Vagina (tissue), 2 donors: ENCODE measurements around the gene FOCAD.

Experiments
- POLR2A ChIP-seq, 2 donors: fragments of 450-650 bp; IDR thresholded peaks; one replicate each; pipeline ENCODE4 v1.6.1; 2017; ENCODE audit warnings: antibody characterized with exemption in 2 of 2, mild to moderate bottlenecking in 2 of 2, moderate library complexity in 2 of 2
- POLR2AphosphoS5 ChIP-seq, 2 donors: sonication (generic); formaldehyde crosslinking; IDR thresholded peaks; one replicate each; pipeline ENCODE4 v1.9.0; 2017; ENCODE audit warnings: antibody characterized with exemption in 2 of 2, mild to moderate bottlenecking in 2 of 2, low read depth in 1 of 2; ENCODE audit not compliant: insufficient read depth in 1 of 2
- TF ChIP-seq, protein P1 (sequence below), 3 experiments: fragments of 450-650 bp in 2 of 3; fragments of 200-600 bp in 1 of 3; sonication (generic) in 1 of 3; IDR thresholded peaks; one replicate each; pipeline ENCODE4 v1.5.1; 2017 to 2019; ENCODE audit warnings: antibody characterized with exemption in 3 of 3, mild to moderate bottlenecking in 2 of 3, moderate library complexity in 2 of 3

DNA sequence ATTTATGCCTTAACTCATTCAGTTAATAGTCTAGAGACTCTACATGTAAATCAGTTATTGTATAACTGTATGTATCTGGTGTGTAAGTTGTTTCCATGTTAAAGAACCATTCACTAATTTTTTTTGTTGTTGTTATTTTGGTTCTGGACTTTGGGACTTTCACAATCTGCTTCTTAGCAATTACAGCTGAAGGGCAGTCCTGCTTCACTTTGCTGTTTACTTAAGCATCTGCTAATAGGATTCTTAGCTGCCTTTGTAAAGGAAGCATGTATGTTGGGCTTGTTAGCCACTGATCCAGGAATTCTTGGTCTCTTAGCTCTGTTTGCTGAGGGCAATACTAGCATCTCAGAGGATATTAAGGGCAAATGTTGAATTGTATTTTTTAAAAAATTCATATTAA is 97.0 kb downstream of the FOCAD start:
- no peak for TF ChIP-seq POLR2A (IDR thresholded peaks at IDR 0.05)
- TF ChIP-seq, protein P1, sequence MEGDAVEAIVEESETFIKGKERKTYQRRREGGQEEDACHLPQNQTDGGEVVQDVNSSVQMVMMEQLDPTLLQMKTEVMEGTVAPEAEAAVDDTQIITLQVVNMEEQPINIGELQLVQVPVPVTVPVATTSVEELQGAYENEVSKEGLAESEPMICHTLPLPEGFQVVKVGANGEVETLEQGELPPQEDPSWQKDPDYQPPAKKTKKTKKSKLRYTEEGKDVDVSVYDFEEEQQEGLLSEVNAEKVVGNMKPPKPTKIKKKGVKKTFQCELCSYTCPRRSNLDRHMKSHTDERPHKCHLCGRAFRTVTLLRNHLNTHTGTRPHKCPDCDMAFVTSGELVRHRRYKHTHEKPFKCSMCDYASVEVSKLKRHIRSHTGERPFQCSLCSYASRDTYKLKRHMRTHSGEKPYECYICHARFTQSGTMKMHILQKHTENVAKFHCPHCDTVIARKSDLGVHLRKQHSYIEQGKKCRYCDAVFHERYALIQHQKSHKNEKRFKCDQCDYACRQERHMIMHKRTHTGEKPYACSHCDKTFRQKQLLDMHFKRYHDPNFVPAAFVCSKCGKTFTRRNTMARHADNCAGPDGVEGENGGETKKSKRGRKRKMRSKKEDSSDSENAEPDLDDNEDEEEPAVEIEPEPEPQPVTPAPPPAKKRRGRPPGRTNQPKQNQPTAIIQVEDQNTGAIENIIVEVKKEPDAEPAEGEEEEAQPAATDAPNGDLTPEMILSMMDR (IDR thresholded peaks at IDR 0.05) = no peak
- no peak for TF ChIP-seq POLR2AphosphoS5 (IDR thresholded peaks at IDR 0.05; ENCODE audit: insufficient read depth in 1 of 2, low read depth in 1 of 2)
